GM23248 (cell line): ENCODE measurements around the gene FAM161A.
"Not testable (repeated sequence)": the region's sequence is repeated elsewhere in the genome, so short reads cannot be mapped to it uniquely, and the experiment has no call there.

ENCODE experiments used
- EZH2 ChIP-seq: fragments of 200-600 bp; sonication (generic); IDR thresholded peaks from 2 replicates; pipeline ENCODE4 v1.6.1; 2018; ENCODE audit warnings: antibody characterized with exemption, mild to moderate bottlenecking; ENCODE audit not compliant: insufficient read depth, poor library complexity, severe bottlenecking
- EZH2phosphoT487 ChIP-seq: fragments of 200-600 bp; sonication (generic); IDR thresholded peaks from 2 replicates; pipeline ENCODE4 v1.6.1; 2018; ENCODE audit warnings: antibody characterized with exemption, moderate library complexity, mild to moderate bottlenecking, low read depth; ENCODE audit not compliant: insufficient read depth

GRCh38 chr2:61810203-61810602 is 43.7 kb downstream of the FAM161A start:
- not testable (repeated sequence) for TF ChIP-seq EZH2phosphoT487, EZH2
